Nephron (organoid): ENCODE measurements around the gene DIP2C.
"Not testable (repeated sequence)": the region's sequence is repeated elsewhere in the genome, so short reads cannot be mapped to it uniquely, and the experiment has no call there.

Source experiments
- H3K27ac Mint-ChIP-seq, 3 experiments: 2 replicates each; pipeline ENCODE4 v1.8.0; 2020; ENCODE audit warnings: mixed read lengths in 3 of 3, mild to moderate bottlenecking in 2 of 3, moderate library complexity in 1 of 3
- H3K27me3 Mint-ChIP-seq: 2 replicates; pipeline ENCODE4 v1.8.0; 2021; ENCODE audit warnings: low read depth, mild to moderate bottlenecking, moderate library complexity, mixed read lengths
- H3K36me3 Mint-ChIP-seq: 2 replicates; pipeline ENCODE4 v1.8.0; 2020; ENCODE audit warnings: low read depth, mixed read lengths
- H3K4me1 Mint-ChIP-seq: 2 replicates; pipeline ENCODE4 v1.8.0; 2020; ENCODE audit warnings: mixed read lengths
- H3K4me3 Mint-ChIP-seq, 3 experiments: 2 replicates each; pipeline ENCODE4 v1.8.0; 2020; ENCODE audit warnings: mild to moderate bottlenecking in 3 of 3, mixed read lengths in 3 of 3, moderate library complexity in 2 of 3
- H3K9me3 Mint-ChIP-seq: 2 replicates; pipeline ENCODE4 v1.8.0; 2020; ENCODE audit warnings: mixed read lengths
- TF ChIP-seq, protein P1 (sequence below), 3 experiments: fragments of 200-600 bp; sonication (generic); IDR thresholded peaks; one replicate each; pipeline ENCODE4 v1.5.0; 2021; ENCODE audit warnings: antibody characterized with exemption in 3 of 3; ENCODE audit not compliant: unreplicated experiment in 3 of 3

The DIP2C gene

DNA sequence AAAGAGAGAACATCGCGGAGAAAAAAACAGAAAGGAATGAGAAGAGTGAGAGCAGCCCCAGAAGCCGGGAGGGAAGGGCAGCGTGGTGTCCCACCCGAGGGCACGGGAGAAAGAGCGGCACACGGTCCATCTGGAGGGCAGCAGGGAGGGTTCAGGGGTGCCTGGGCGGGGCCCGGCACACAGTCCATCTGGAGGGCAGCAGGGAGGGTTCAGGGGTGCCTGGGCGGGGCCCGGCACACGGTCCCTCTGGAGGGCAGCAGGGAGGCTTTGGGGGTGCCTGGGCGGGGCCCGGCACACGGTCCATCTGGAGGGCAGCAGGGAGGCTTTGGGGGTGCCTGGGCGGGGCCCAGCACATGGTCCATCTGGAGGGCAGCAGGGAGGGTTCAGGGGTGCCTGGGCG, 381.8 kb downstream of the DIP2C start:
- Mint-ChIP-seq H3K4me3 (no peak overlapping the region), H3K27me3 (no peaks in the 10 kb centered on the region), H3K4me1 (peaks cover 31% of the 10 kb centered on the region), H3K36me3 (peaks cover 26% of the 10 kb centered on the region), H3K9me3 (no peaks in the 10 kb centered on the region), H3K27ac (peak overlapping the region; percentile 73 to 91 (median 87))
- TF ChIP-seq, protein P1, sequence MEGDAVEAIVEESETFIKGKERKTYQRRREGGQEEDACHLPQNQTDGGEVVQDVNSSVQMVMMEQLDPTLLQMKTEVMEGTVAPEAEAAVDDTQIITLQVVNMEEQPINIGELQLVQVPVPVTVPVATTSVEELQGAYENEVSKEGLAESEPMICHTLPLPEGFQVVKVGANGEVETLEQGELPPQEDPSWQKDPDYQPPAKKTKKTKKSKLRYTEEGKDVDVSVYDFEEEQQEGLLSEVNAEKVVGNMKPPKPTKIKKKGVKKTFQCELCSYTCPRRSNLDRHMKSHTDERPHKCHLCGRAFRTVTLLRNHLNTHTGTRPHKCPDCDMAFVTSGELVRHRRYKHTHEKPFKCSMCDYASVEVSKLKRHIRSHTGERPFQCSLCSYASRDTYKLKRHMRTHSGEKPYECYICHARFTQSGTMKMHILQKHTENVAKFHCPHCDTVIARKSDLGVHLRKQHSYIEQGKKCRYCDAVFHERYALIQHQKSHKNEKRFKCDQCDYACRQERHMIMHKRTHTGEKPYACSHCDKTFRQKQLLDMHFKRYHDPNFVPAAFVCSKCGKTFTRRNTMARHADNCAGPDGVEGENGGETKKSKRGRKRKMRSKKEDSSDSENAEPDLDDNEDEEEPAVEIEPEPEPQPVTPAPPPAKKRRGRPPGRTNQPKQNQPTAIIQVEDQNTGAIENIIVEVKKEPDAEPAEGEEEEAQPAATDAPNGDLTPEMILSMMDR (IDR thresholded peaks at IDR 0.05; ENCODE audit: unreplicated experiment in 3 of 3), result no peak

DNA sequence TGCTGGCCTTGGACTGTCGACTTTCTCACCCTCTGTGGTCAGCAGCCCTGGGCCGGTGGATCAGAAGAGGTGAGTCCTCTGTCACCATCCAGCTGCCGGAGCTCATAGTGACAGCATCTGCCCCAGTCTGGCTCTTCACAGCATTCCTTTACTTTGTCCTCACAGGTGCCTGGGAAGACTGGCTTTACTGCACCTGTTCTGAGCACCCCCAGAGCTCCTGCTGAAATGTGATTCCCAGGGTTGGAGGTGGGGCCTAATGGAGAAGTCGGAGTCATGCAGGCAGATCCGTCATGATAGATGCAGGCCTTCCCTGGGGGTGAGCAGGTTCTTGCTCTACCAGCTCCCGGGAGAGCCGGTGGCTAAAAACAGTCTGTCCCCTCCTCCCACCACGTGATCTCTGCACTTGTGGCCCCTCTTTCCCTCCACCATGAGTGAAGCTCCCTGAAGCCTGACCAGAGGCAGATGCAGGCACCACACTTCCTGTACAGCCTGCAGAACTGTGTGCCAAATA, 382.7 kb downstream of the DIP2C start:
- H3K36me3 Mint-ChIP-seq, result peaks cover 32% of the 10 kb centered on the region
- H3K4me3 Mint-ChIP-seq, result no peak overlapping the region
- TF ChIP-seq, protein P1 (IDR thresholded peaks at IDR 0.05; ENCODE audit: unreplicated experiment in 3 of 3), result no peak
- peaks cover 31% of the 10 kb centered on the region for H3K4me1 Mint-ChIP-seq
- no peaks in the 10 kb centered on the region for H3K9me3 Mint-ChIP-seq
- no peaks in the 10 kb centered on the region for H3K27me3 Mint-ChIP-seq
- peak overlapping the region; percentile 73 to 91 (median 87) for H3K27ac Mint-ChIP-seq

DNA sequence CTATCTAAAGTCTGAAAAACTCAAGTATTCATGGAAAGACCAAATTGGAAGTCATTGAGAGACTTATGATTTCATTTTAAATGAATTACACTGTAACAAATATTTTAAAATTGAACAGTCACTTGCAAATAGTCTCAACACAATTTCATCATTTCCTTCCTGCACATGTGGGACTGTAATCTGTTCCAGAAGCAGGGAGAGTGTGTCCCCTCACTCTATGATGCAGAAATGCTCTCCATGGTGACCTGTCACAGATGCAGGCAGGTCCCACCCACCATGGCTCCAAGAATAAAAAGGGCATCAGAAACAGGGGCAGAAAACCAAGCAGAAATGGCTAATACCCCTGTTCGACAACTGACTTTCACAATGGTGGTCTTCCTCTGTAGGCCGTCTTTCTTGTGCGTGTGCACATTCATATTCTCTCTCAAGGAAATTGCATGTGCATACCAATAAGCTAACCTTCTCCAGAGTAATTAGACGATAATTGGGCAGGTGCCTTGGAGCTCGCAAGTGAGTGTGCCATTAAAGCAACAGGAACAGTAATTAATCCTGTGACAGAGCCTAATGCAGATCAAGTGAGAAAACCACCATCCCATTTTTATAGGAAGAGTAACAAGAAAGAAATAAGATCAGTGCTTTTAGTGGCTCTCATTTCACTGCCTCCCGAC, 383.3 kb downstream of the DIP2C start:
- Mint-ChIP-seq H3K36me3 (peaks cover 38% of the 10 kb centered on the region), H3K4me1 (peaks cover 31% of the 10 kb centered on the region), H3K9me3 (no peaks in the 10 kb centered on the region), H3K27ac (peak overlapping the region; percentile 73 to 91 (median 87)), H3K4me3 (no peak overlapping the region), H3K27me3 (no peaks in the 10 kb centered on the region)
- TF ChIP-seq, protein P1 (IDR thresholded peaks at IDR 0.05; ENCODE audit: unreplicated experiment in 3 of 3), result no peak

DNA sequence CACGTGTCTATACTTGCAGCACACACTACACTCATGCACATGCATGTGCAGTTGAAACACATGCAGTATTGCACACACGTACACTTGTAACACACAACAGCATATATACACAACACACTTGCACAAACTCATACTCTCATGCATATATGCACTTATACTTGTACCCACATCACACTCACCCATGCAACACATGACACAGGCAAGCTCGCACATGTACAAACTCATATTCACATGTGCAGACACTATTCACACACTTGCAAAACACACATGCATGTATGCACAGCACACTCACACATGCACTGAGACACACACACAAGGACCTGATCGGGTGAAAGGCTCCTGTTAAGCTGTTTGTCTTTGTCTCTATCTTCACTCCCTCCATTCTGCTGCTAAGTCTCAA, 384.4 kb downstream of the DIP2C start:
- Mint-ChIP-seq H3K4me1 (peaks cover 26% of the 10 kb centered on the region), H3K27ac (no peak overlapping the region), H3K27me3 (no peaks in the 10 kb centered on the region), H3K4me3 (no peak overlapping the region), H3K9me3 (no peaks in the 10 kb centered on the region), H3K36me3 (peaks cover 41% of the 10 kb centered on the region)
- TF ChIP-seq, protein P1 (IDR thresholded peaks at IDR 0.05; ENCODE audit: unreplicated experiment in 3 of 3), result no peak

DNA sequence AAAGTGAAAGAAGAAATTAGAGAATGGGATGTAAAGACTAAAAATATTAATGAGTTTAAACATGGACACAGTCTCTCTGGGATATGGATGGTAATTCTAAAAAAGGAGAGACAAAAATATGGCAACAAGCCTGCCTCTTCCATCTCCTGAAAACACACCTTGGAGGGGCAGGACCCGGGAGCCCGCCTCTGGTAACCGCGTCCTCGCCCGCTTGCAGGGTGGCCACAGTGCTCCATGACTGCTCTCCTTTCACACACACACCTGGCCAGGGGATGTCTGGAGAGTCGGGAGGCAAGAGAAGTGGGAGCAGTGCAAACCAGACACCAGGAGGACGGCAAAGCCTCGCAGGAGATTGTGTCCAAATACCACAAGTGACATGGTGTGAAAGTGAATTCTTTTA, 387.9 kb downstream of the DIP2C start:
- H3K36me3 Mint-ChIP-seq, result peaks cover 39% of the 10 kb centered on the region
- no peaks in the 10 kb centered on the region for H3K9me3 Mint-ChIP-seq
- H3K4me1 Mint-ChIP-seq, result peaks cover 16% of the 10 kb centered on the region
- TF ChIP-seq, protein P1 (IDR thresholded peaks at IDR 0.05; ENCODE audit: unreplicated experiment in 3 of 3), result no peak
- H3K4me3 Mint-ChIP-seq, result no peak overlapping the region
- H3K27me3 Mint-ChIP-seq, result no peaks in the 10 kb centered on the region
- H3K27ac Mint-ChIP-seq, result no peak overlapping the region

DNA sequence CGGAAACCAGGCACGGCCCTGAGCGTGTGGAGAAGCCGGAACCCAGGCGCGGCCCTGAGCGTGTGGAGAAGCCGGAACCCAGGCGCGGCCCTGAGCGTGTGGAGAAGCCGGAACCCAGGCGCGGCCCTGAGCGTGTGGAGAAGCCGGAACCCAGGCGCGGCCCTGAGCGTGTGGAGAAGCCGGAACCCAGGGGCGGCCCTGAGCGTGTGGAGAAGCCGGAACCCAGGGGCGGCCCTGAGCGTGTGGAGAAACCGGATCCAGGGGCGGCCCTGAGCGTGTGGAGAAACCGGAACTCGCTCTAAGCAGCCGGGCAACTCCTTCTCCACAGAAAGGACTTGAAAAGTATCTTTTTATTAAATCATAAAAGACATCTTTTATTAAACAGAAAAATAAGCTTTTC, 388.9 kb downstream of the DIP2C start:
- not testable (repeated sequence) for H3K9me3 Mint-ChIP-seq, H3K27ac Mint-ChIP-seq, H3K4me3 Mint-ChIP-seq, H3K27me3 Mint-ChIP-seq
- H3K4me1 Mint-ChIP-seq, result peaks cover 11% of the 10 kb centered on the region
- peaks cover 40% of the 10 kb centered on the region for H3K36me3 Mint-ChIP-seq
